Measurements from ENCODE around the gene DVL2.

DVL2 gene

GRCh38 chr17:7219229-7219811 lies 15.0 kb downstream of the DVL2 start:
- no peak for DNase-seq (ENCODE audit: low spot score)

- DNase-seq (ENCODE audit: low spot score), result no peak
These were observed 15.6 kb downstream of the DVL2 start for GRCh38 chr17:7218758-7219157.

GRCh38 chr17:7218166-7218565 lies 16.2 kb downstream of the DVL2 start:
- peak; percentile 37 for DNase-seq (ENCODE audit: low spot score)

GRCh38 chr17:7217113-7217987 lies 17.0 kb downstream of the DVL2 start:
- peak; percentile 87 for DNase-seq (ENCODE audit: low spot score)

- DNase-seq (ENCODE audit: low spot score), result no peak
These were observed 17.8 kb downstream of the DVL2 start for GRCh38 chr17:7216242-7217112.

- no peak for DNase-seq (ENCODE audit: low spot score)
These were observed 18.6 kb downstream of the DVL2 start for GRCh38 chr17:7215652-7216180.

- no peak for DNase-seq (ENCODE audit: low spot score)
These were observed 19.1 kb downstream of the DVL2 start for GRCh38 chr17:7215136-7215638.

GRCh38 chr17:7214300-7215135 lies 19.8 kb downstream of the DVL2 start:
- DNase-seq (ENCODE audit: low spot score), result peak; percentile 99

- peak; percentile 88 for DNase-seq (ENCODE audit: low spot score)
These were observed 20.4 kb downstream of the DVL2 start for GRCh38 chr17:7213895-7214299.

GRCh38 chr17:7211491-7212273 lies 22.6 kb downstream of the DVL2 start:
- no peak for DNase-seq (ENCODE audit: low spot score)

- no peak for DNase-seq (ENCODE audit: low spot score)
These were observed 25.4 kb downstream of the DVL2 start for GRCh38 chr17:7208754-7209460.

- DNase-seq (ENCODE audit: low spot score), result no peak
These were observed 26.2 kb downstream of the DVL2 start for GRCh38 chr17:7208027-7208571.

- DNase-seq (ENCODE audit: low spot score), result peak; percentile 55
These were observed 27.0 kb downstream of the DVL2 start for GRCh38 chr17:7207120-7208001.

- no peak for DNase-seq (ENCODE audit: low spot score)
These were observed 28.8 kb downstream of the DVL2 start for GRCh38 chr17:7205561-7205960.

GRCh38 chr17:7204828-7205461 lies 29.4 kb downstream of the DVL2 start:
- DNase-seq (ENCODE audit: low spot score), result peak; percentile 88

GRCh38 chr17:7204336-7204735 lies 30.0 kb downstream of the DVL2 start:
- DNase-seq (ENCODE audit: low spot score), result peak; percentile 63

- no peak for DNase-seq (ENCODE audit: low spot score)
These were observed 30.9 kb downstream of the DVL2 start for GRCh38 chr17:7203391-7203790.

Data from cerebellar cortex (tissue), 1 donor.